Thyroid gland (tissue), 4 donors: ENCODE results near the gene SMARCAD1.

ENCODE experiments used
- CTCF ChIP-seq, 6 experiments: fragments of 200-600 bp in 3 of 6; fragments of 450-650 bp in 3 of 6; sonication (generic) in 3 of 6; IDR thresholded peaks; one replicate each; pipeline ENCODE4 v1.5.1; 2016 to 2019; ENCODE audit warnings: antibody characterized with exemption in 6 of 6, mild to moderate bottlenecking in 2 of 6, inconsistent platforms in 1 of 6, moderate library complexity in 1 of 6
- POLR2A ChIP-seq, 2 donors: fragments of 450-650 bp; IDR thresholded peaks; one replicate each; pipeline ENCODE4 v1.6.1; 2017; ENCODE audit warnings: antibody characterized with exemption in 2 of 2, mild to moderate bottlenecking in 2 of 2, moderate library complexity in 1 of 2

- TF ChIP-seq POLR2A (IDR thresholded peaks at IDR 0.05) (no peak), CTCF (IDR thresholded peaks at IDR 0.05) (no peak)
Measured at GRCh38 chr4:94177822-94178221, 29.8 kb upstream of the SMARCAD1 start.
